ENCODE results near the gene CATSPER3.

DNA sequence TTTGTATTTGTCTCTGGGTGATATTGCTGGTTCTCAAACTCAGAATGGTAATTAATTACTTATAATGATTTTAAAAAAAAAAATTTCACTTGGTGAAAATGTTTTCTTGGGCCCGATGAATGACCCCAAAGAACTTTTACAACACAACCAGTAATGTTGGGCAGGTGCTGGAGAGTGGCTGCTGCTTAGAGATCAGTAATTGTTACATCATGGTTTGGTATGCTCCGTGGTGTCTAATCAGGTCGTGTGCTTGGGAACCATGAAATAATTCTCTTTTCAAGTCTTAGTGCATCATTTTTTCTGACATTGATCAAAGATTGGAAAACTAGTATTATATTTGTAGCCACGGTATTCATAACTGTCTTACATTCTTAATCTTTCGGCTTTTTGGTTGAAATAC, 33.5 kb upstream of the CATSPER3 start:
- TF ChIP-seq, protein P1, sequence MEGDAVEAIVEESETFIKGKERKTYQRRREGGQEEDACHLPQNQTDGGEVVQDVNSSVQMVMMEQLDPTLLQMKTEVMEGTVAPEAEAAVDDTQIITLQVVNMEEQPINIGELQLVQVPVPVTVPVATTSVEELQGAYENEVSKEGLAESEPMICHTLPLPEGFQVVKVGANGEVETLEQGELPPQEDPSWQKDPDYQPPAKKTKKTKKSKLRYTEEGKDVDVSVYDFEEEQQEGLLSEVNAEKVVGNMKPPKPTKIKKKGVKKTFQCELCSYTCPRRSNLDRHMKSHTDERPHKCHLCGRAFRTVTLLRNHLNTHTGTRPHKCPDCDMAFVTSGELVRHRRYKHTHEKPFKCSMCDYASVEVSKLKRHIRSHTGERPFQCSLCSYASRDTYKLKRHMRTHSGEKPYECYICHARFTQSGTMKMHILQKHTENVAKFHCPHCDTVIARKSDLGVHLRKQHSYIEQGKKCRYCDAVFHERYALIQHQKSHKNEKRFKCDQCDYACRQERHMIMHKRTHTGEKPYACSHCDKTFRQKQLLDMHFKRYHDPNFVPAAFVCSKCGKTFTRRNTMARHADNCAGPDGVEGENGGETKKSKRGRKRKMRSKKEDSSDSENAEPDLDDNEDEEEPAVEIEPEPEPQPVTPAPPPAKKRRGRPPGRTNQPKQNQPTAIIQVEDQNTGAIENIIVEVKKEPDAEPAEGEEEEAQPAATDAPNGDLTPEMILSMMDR (IDR thresholded peaks at IDR 0.05): no peak
- no peak for TF ChIP-seq EP300 (IDR thresholded peaks at IDR 0.05)
- TF ChIP-seq POLR2A (IDR thresholded peaks at IDR 0.05): no peak
- TF ChIP-seq POLR2AphosphoS5 (IDR thresholded peaks at IDR 0.05): no peak

Measured in suprapubic skin (tissue), 4 donors.